ENCODE data around the gene AFF3.

GRCh38 chr2:99679518-99679917 lies 462.9 kb downstream of the AFF3 start:
- TF ChIP-seq, protein P1, sequence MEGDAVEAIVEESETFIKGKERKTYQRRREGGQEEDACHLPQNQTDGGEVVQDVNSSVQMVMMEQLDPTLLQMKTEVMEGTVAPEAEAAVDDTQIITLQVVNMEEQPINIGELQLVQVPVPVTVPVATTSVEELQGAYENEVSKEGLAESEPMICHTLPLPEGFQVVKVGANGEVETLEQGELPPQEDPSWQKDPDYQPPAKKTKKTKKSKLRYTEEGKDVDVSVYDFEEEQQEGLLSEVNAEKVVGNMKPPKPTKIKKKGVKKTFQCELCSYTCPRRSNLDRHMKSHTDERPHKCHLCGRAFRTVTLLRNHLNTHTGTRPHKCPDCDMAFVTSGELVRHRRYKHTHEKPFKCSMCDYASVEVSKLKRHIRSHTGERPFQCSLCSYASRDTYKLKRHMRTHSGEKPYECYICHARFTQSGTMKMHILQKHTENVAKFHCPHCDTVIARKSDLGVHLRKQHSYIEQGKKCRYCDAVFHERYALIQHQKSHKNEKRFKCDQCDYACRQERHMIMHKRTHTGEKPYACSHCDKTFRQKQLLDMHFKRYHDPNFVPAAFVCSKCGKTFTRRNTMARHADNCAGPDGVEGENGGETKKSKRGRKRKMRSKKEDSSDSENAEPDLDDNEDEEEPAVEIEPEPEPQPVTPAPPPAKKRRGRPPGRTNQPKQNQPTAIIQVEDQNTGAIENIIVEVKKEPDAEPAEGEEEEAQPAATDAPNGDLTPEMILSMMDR (conservative IDR thresholded peaks at IDR 0.05 in 1 of 2, IDR thresholded peaks at IDR 0.05 in 1 of 2; ENCODE audit: low read depth in 1 of 2, low read length in 2 of 2): no peak
- no peak for TF ChIP-seq EZH2 (IDR thresholded peaks at IDR 0.05; ENCODE audit: low read length, missing control alignments)

Data from fibroblast of lung (primary cell).